Suprapubic skin (tissue), 4 donors: ENCODE results near the gene CENPM. TPM values are rescaled to one million over a fixed set of nuclear protein-coding genes. Genes with fewer than 3 reads are reported as not detected.

Experiments
- DNase-seq, 2 donors: peaks; one replicate each; pipeline ENCODE4 v3.0.0-alpha.2; 2019; ENCODE audit warnings: low spot score in 2 of 2
- H3K27ac ChIP-seq: fragments of 200-600 bp; sonication (generic); one replicate; pipeline ENCODE4 v1.5.1; 2019
- H3K27me3 ChIP-seq: fragments of 200-600 bp; sonication (generic); one replicate; pipeline ENCODE4 v1.5.1; 2019
- H3K36me3 ChIP-seq: fragments of 200-600 bp; sonication (generic); one replicate; pipeline ENCODE4 v1.5.1; 2019
- H3K4me1 ChIP-seq: fragments of 200-600 bp; sonication (generic); one replicate; pipeline ENCODE4 v1.5.1; 2019
- H3K4me3 ChIP-seq: fragments of 200-600 bp; sonication (generic); one replicate; pipeline ENCODE4 v1.5.1; 2019; ENCODE audit warnings: mild to moderate bottlenecking
- H3K9me3 ChIP-seq: fragments of 200-600 bp; sonication (generic); one replicate; pipeline ENCODE4 v1.5.1; 2019
- EP300 ChIP-seq: sonication (generic); formaldehyde crosslinking; IDR thresholded peaks from one replicate; pipeline ENCODE4 v1.6.1; 2017; ENCODE audit warnings: antibody characterized with exemption
- POLR2A ChIP-seq, 2 donors: fragments of 450-650 bp; IDR thresholded peaks; one replicate each; pipeline ENCODE4 v1.6.1; 2017; ENCODE audit warnings: antibody characterized with exemption in 2 of 2, mild to moderate bottlenecking in 2 of 2, moderate library complexity in 2 of 2
- POLR2AphosphoS5 ChIP-seq, 3 donors: sonication (generic); formaldehyde crosslinking; IDR thresholded peaks; one replicate each; pipeline ENCODE4 v1.6.1; 2017; ENCODE audit warnings: antibody characterized with exemption in 3 of 3
- WGBS: methylation state at CpG from one replicate; pipeline ENCODE4 v1.1.5; 2018; 5-methylcytosine and 5-hydroxymethylcytosine counted together
- total RNA-seq, 4 donors: library from RNA; depleted of rRNA; stranded (reverse); fragments of >200 nt; gene quantifications; one replicate each; pipeline ENCODE4 v1.1.0, GENCODE V29; 2016
- TF ChIP-seq, protein P1 (sequence below), 2 donors: fragments of 200-600 bp in 1 of 2; fragments of 450-650 bp in 1 of 2; sonication (generic) in 1 of 2; IDR thresholded peaks; one replicate each; pipeline ENCODE4 v1.5.1; 2016 to 2019; ENCODE audit warnings: antibody characterized with exemption in 2 of 2, mild to moderate bottlenecking in 1 of 2, moderate library complexity in 1 of 2

The CENPM gene
- total RNA-seq, 4 donors from 2014 or later, result 8.8 to 16.5 (median 9.2) TPM

DNA sequence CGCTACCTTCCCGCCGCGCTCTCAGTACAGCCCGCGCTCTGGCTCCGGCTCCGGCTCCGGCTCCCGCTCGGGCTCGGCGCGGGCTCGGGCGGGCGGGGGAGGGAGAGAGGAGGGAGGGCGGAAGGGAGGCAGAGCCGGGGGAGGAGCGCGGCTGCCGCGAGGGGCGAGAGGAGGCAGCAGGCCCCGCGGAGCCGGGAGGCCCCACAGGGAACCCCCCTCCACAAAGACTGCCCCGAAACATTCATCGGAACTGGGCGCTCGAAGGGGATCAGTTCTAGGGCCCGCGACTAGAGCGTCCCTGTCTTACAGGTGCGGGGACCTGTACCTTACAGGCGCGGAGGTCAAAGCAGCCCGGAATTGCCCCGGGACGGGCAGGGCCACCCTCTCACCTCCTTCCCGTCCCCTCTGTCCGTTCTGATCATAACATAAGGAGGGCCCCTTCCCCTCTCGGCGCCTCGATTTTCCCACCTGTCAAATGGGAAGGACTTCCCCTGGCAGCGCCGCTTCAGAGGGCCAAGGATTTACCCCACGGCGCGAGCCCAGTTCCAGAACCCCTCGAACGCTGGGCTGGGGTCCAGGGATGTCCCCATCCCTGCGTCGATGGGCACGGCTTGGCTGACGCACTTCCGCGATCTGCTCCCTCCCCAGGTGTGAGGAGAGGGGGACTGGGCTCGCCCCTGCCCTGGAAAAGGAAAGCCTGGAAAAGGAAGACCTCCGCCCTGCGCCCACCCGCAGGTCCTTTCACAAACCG lies 31.7 kb downstream of the CENPM start, which contains the start of gene SHISA8:
SHISA8 (minus strand) TSS at position 40 of the 751 bp plus-strand sequence. CDS start 407 bp downstream, outside the sequence.
- DNase-seq, result no peak
- Histone ChIP-seq H3K36me3 (no peaks in the 10 kb centered on the region), H3K4me3 (peak within 1 kb of the TSS; percentile 53), H3K4me1 (peaks cover 50% of the 10 kb centered on the region), H3K27ac (no peak within 1 kb of the TSS), H3K27me3 (peaks cover 78% of the 10 kb centered on the region), H3K9me3 (no peaks in the 10 kb centered on the region)
- WGBS, result 2% methylated on average over 9 of the region's 63 CpGs
- TF ChIP-seq POLR2A (IDR thresholded peaks at IDR 0.05), result no peak
- TF ChIP-seq, protein P1, sequence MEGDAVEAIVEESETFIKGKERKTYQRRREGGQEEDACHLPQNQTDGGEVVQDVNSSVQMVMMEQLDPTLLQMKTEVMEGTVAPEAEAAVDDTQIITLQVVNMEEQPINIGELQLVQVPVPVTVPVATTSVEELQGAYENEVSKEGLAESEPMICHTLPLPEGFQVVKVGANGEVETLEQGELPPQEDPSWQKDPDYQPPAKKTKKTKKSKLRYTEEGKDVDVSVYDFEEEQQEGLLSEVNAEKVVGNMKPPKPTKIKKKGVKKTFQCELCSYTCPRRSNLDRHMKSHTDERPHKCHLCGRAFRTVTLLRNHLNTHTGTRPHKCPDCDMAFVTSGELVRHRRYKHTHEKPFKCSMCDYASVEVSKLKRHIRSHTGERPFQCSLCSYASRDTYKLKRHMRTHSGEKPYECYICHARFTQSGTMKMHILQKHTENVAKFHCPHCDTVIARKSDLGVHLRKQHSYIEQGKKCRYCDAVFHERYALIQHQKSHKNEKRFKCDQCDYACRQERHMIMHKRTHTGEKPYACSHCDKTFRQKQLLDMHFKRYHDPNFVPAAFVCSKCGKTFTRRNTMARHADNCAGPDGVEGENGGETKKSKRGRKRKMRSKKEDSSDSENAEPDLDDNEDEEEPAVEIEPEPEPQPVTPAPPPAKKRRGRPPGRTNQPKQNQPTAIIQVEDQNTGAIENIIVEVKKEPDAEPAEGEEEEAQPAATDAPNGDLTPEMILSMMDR (IDR thresholded peaks at IDR 0.05), result no peak
- no peak for TF ChIP-seq POLR2AphosphoS5 (IDR thresholded peaks at IDR 0.05)
- no peak for TF ChIP-seq EP300

DNA sequence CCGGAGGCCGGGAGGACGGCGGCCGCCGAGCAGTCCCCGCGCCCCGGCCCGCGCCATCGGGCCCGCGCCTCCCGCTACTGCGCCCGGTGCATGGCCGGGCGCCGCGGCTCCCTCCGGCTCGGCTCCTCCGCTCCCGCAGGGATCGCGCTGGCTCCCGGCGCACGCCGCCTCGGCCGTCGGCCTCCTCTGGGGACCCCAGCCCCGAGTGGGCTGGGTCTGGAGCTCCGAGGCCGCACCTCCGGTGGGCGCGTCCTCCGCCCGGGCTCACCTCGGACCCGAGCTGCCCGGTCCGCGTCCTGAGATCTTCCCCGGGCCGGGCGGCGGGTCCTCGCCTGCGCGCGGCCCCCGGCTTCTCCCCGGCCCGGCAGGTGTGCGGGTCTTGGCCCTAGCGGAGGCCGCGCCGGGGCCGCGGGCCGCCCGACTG lies 32.3 kb downstream of the CENPM start:
- Histone ChIP-seq H3K27ac (no peak overlapping the region), H3K4me3 (peak overlapping the region; percentile 53), H3K4me1 (peaks cover 50% of the 10 kb centered on the region), H3K9me3 (no peaks in the 10 kb centered on the region), H3K27me3 (peaks cover 84% of the 10 kb centered on the region), H3K36me3 (no peaks in the 10 kb centered on the region)
- WGBS, result no CpG with 5 or more reads among the region's 67 CpGs
- TF ChIP-seq POLR2A (IDR thresholded peaks at IDR 0.05) (no peak), EP300 (no peak), POLR2AphosphoS5 (IDR thresholded peaks at IDR 0.05) (no peak)
- TF ChIP-seq, protein P1 (IDR thresholded peaks at IDR 0.05), result no peak
- no peak for DNase-seq

- no peak overlapping the region for H3K27ac ChIP-seq
- WGBS, result 5% methylated on average over 16 of the region's 79 CpGs
- peak overlapping the region; percentile 53 for H3K4me3 ChIP-seq
- TF ChIP-seq, protein P1 (IDR thresholded peaks at IDR 0.05), result no peak
- TF ChIP-seq POLR2A (IDR thresholded peaks at IDR 0.05), result no peak
- TF ChIP-seq POLR2AphosphoS5 (IDR thresholded peaks at IDR 0.05), result no peak
- no peak for TF ChIP-seq EP300
- H3K4me1 ChIP-seq, result peaks cover 49% of the 10 kb centered on the region
- no peaks in the 10 kb centered on the region for H3K36me3 ChIP-seq
- peaks cover 88% of the 10 kb centered on the region for H3K27me3 ChIP-seq
- H3K9me3 ChIP-seq, result no peaks in the 10 kb centered on the region
- peak in 1 of 2 donors; percentile 55 for DNase-seq
Observed at GRCh38 chr22:41913842-41914534, 33.0 kb downstream of the CENPM start.

DNA sequence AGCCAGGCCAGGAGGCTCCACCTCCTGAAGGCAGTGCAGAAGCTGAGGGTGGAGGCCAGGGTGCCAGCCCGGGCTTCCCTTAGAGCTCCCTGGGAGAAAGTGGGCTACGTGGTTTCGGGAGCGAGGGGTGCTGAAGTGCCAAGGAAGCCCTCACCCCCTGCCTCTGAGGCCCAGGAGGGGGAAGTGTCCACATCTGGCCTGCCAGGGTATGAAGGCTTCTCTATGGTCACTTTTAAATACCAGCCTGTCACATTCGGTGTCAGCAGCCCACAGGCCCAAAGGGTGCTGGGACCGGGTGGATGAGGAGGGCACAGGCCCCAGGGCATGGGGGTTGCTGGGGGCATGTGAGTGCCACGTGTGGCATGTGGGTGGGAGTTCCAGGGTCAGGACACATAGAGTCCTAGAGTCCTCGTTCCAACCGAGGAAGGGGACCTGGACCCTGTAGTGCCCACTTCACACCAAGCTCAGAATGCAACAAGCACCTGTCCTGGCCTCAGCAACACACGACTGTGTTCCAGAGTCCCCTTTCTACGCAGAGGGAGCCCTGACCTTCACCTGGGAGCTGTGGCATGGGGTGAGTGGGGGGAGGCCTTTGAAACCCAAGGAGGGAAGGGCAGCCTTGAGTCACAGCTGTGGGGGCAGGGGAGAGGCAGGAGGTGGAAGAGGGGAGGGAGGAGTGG lies 33.8 kb downstream of the CENPM start:
- peaks cover 83% of the 10 kb centered on the region for H3K27me3 ChIP-seq
- no peaks in the 10 kb centered on the region for H3K36me3 ChIP-seq
- no peaks in the 10 kb centered on the region for H3K9me3 ChIP-seq
- DNase-seq, result peak in 1 of 2 donors; percentile 60
- 14% methylated on average over 1 of the region's 11 CpGs for WGBS
- TF ChIP-seq, protein P1 (IDR thresholded peaks at IDR 0.05), result no peak
- TF ChIP-seq EP300 (no peak), POLR2AphosphoS5 (IDR thresholded peaks at IDR 0.05) (no peak), POLR2A (IDR thresholded peaks at IDR 0.05) (no peak)
- no peak overlapping the region for H3K4me3 ChIP-seq
- no peak overlapping the region for H3K27ac ChIP-seq
- H3K4me1 ChIP-seq, result peaks cover 55% of the 10 kb centered on the region
